HCT116 (cell line): ENCODE measurements around the gene SLC47A2. TPM values are rescaled to one million over a fixed set of nuclear protein-coding genes. Genes with fewer than 3 reads are reported as not detected.

ENCODE experiments used
- ATAC-seq: fragments of 200-7000 bp; cut with Tn5 transposase; 2 replicates; pipeline ENCODE4 v1.9.1; 2020; ENCODE audit warnings: mild to moderate bottlenecking, moderate library complexity
- BruUV-seq: library from RNA; stranded (reverse); fragments of 400-500 nt; replicated peaks from 2 replicates; lab custom pipeline; 2021; lab: Mats Ljungman, UMichigan
- CTCF ChIA-PET: fragments of 300-600 bp; sonication (Branson Sonifier 250); formaldehyde crosslinking; loops from one replicate; lab custom pipeline; 2021; ENCODE audit warnings: antibody characterized with exemption; lab: Charles Lee
- POLR2A ChIA-PET: fragments of 300-600, 350-600 bp; sonication (Branson Sonifier 250); formaldehyde crosslinking; loops from one replicate; lab custom pipeline; 2021; ENCODE audit warnings: antibody characterized with exemption; lab: Charles Lee
- RAD21 ChIA-PET, 2 experiments: fragments of 300-600 bp; sonication (Branson Sonifier 250); formaldehyde crosslinking; loops; one replicate each; lab custom pipeline; 2023; ENCODE audit warnings: low total read pairs in 2 of 2; ENCODE audit not compliant: uncharacterized antibody in 2 of 2, unreplicated experiment in 2 of 2, low non-redundant PET in 1 of 2; lab: Charles Lee
- DNase-seq: peaks from one replicate; pipeline ENCODE4 v3.0.0-alpha.2; 2010; ENCODE audit warnings: low read depth, low spot score
- H2AFZ ChIP-seq: fragments of 200-600 bp; shearing (Covaris generic), sonication (generic); 2 replicates; pipeline ENCODE4 v1.6.1; 2017; ENCODE audit warnings: low read depth, mixed run types, mixed read lengths, antibody characterized with exemption, low read length; ENCODE audit not compliant: poor library complexity, severe bottlenecking
- H3K27ac ChIP-seq: 2 replicates; pipeline ENCODE4 v1.5.1; 2012; ENCODE audit warnings: low read depth, low read length
- H3K27me3 ChIP-seq: fragments of 200-600 bp; sonication (generic); 2 replicates; pipeline ENCODE4 v1.6.1; 2016; ENCODE audit warnings: mixed run types, low read length, mixed read lengths; ENCODE audit not compliant: insufficient read depth
- H3K36me3 ChIP-seq, 2 experiments: fragments of 200-500 bp in 1 of 2; fragments of 200-600 bp in 1 of 2; sonication (Bioruptor generic) in 1 of 2; sonication (generic) in 1 of 2; 2 replicates each; pipeline versions ENCODE4 v1.5.1 to v1.6.1; 2014 to 2016; ENCODE audit warnings: low read length in 2 of 2, inconsistent platforms in 1 of 2, mixed read lengths in 1 of 2, mixed run types in 1 of 2; ENCODE audit not compliant: insufficient read depth in 2 of 2, control insufficient read depth in 1 of 2
- H3K4me1 ChIP-seq, 2 experiments: fragments of 200-600 bp in 1 of 2; sonication (generic) in 1 of 2; 2 replicates each; pipeline versions ENCODE4 v1.5.1 to v1.6.1; 2012 to 2017; ENCODE audit warnings: low read length in 2 of 2, inconsistent platforms in 1 of 2, mild to moderate bottlenecking in 1 of 2, mixed read lengths in 1 of 2, mixed run types in 1 of 2, moderate library complexity in 1 of 2; ENCODE audit not compliant: insufficient read depth in 2 of 2, control insufficient read depth in 1 of 2
- H3K4me2 ChIP-seq: fragments of 200-600 bp; sonication (generic); 2 replicates; pipeline ENCODE4 v1.6.1; 2017; ENCODE audit warnings: mixed run types, low read length, mixed read lengths
- H3K4me3 ChIP-seq, 2 experiments: fragments of 200-600 bp in 1 of 2; sonication (generic) in 1 of 2; replicated peaks in 1 of 2; 2 replicates each; pipeline ENCODE4 v1.5.1; 2011 to 2016; ENCODE audit warnings: low read length in 2 of 2, control low read depth in 1 of 2, low read depth in 1 of 2, mild to moderate bottlenecking in 1 of 2, mixed read lengths in 1 of 2, mixed run types in 1 of 2
- H3K79me2 ChIP-seq: fragments of 200-600 bp; sonication (generic); 2 replicates; pipeline ENCODE4 v1.6.1; 2017; ENCODE audit warnings: mild to moderate bottlenecking, mixed run types, low read length, moderate library complexity, mixed read lengths; ENCODE audit not compliant: insufficient read depth
- H3K9ac ChIP-seq: fragments of 200-600 bp; sonication (generic); 2 replicates; pipeline ENCODE4 v1.6.1; 2016; ENCODE audit warnings: low read length, mixed read lengths
- H3K9me2 ChIP-seq: fragments of 200-600 bp; sonication (generic), shearing (Covaris generic); 2 replicates; pipeline ENCODE4 v1.6.1; 2017; ENCODE audit warnings: mixed run types, mild to moderate bottlenecking, moderate library complexity; ENCODE audit not compliant: insufficient read depth
- H3K9me3 ChIP-seq, 2 experiments: fragments of 200-500 bp in 1 of 2; fragments of 200-600 bp in 1 of 2; sonication (Bioruptor generic) in 1 of 2; sonication (generic) in 1 of 2; 2 replicates each; pipeline ENCODE4 v1.6.1; 2014 to 2017; ENCODE audit warnings: low read length in 2 of 2, mixed read lengths in 2 of 2, inconsistent platforms in 1 of 2, low read depth in 1 of 2, mild to moderate bottlenecking in 1 of 2, mixed run types in 1 of 2, moderate library complexity in 1 of 2; ENCODE audit not compliant: control insufficient read depth in 1 of 2, insufficient read depth in 1 of 2
- H4K20me1 ChIP-seq: fragments of 200-600 bp; sonication (generic), shearing (Covaris generic); 2 replicates; pipeline ENCODE4 v1.6.1; 2017; ENCODE audit warnings: mixed run types, mild to moderate bottlenecking, moderate library complexity; ENCODE audit not compliant: insufficient read depth
- CEBPB ChIP-seq: IDR thresholded peaks from 2 replicates; pipeline ENCODE4 v1.6.1; 2012; ENCODE audit warnings: low read depth
- ELF1 ChIP-seq: IDR thresholded peaks from 2 replicates; pipeline ENCODE4 v1.6.1; 2012; ENCODE audit warnings: low read depth, borderline replicate concordance
- EZH2phosphoT487 ChIP-seq: fragments of 200-600 bp; IDR thresholded peaks from 2 replicates; pipeline ENCODE4 v1.6.1; 2018; ENCODE audit warnings: antibody characterized with exemption, borderline replicate concordance
- POLR2A ChIP-seq: IDR thresholded peaks from 2 replicates; pipeline ENCODE4 v1.7.0; 2011; ENCODE audit warnings: borderline replicate concordance; ENCODE audit not compliant: insufficient read depth, insufficient read length; ENCODE audit errors: extremely low read depth
- POLR2AphosphoS5 ChIP-seq: IDR thresholded peaks from 2 replicates; pipeline ENCODE4 v1.6.1; 2011; ENCODE audit warnings: mild to moderate bottlenecking, low read depth, low read length, moderate library complexity
- SIN3A ChIP-seq: IDR thresholded peaks from 2 replicates; pipeline ENCODE4 v1.6.1; 2012; ENCODE audit warnings: low read depth
- SP1 ChIP-seq: IDR thresholded peaks from 2 replicates; pipeline ENCODE4 v1.6.1; 2012; ENCODE audit warnings: low read depth
- SRF ChIP-seq: IDR thresholded peaks from 2 replicates; pipeline ENCODE4 v1.6.1; 2012; ENCODE audit warnings: low read depth
- TCF7L2 ChIP-seq: IDR thresholded peaks from 2 replicates; pipeline ENCODE4 v1.7.0; 2011; ENCODE audit warnings: borderline replicate concordance, inconsistent platforms; ENCODE audit not compliant: insufficient read depth, insufficient read length; ENCODE audit errors: extremely low read depth
- YY1 ChIP-seq: IDR thresholded peaks from 2 replicates; pipeline ENCODE4 v1.6.1; 2011; ENCODE audit warnings: low read length, low read depth, moderate library complexity, mild to moderate bottlenecking; ENCODE audit not compliant: insufficient replicate concordance; ENCODE audit errors: extremely low read depth
- ZNF274 ChIP-seq: fragments of 200-500 bp; sonication (Bioruptor generic); IDR thresholded peaks from 2 replicates; pipeline ENCODE4 v1.6.1; 2014; ENCODE audit warnings: mild to moderate bottlenecking, low read depth, low read length, inconsistent platforms
- intact Hi-C: fragments of 100-400 bp; cut with micrococcal nuclease; formaldehyde crosslinking; loops from 2 replicates; pipeline ENCODE4 v1.10.0; 2022
- total RNA-seq: library from RNA; stranded (reverse); gene quantifications from one replicate; pipeline ENCODE4 v1.2.1, GENCODE V29; 2021; ENCODE audit not compliant: unreplicated experiment
- TF ChIP-seq, protein P1 (sequence below): IDR thresholded peaks from 2 replicates; pipeline ENCODE4 v1.6.1; 2012
- TF ChIP-seq, protein P2 (sequence below), 3 experiments: fragments of 200-600 bp in 1 of 3; sonication (generic) in 1 of 3; IDR thresholded peaks in 2 of 3; conservative IDR thresholded peaks in 1 of 3; 2 replicates each; pipeline ENCODE4 v1.5.1; 2012 to 2017; ENCODE audit warnings: low read depth in 2 of 3, low read length in 2 of 3, antibody characterized with exemption in 1 of 3, borderline replicate concordance in 1 of 3, control low read depth in 1 of 3, mild to moderate bottlenecking in 1 of 3, mixed read lengths in 1 of 3, mixed run types in 1 of 3, moderate library complexity in 1 of 3; ENCODE audit not compliant: insufficient read depth in 1 of 3

Gene SLC47A2
- total RNA-seq, 1 experiment from 2014 or later, result not detected

DNA sequence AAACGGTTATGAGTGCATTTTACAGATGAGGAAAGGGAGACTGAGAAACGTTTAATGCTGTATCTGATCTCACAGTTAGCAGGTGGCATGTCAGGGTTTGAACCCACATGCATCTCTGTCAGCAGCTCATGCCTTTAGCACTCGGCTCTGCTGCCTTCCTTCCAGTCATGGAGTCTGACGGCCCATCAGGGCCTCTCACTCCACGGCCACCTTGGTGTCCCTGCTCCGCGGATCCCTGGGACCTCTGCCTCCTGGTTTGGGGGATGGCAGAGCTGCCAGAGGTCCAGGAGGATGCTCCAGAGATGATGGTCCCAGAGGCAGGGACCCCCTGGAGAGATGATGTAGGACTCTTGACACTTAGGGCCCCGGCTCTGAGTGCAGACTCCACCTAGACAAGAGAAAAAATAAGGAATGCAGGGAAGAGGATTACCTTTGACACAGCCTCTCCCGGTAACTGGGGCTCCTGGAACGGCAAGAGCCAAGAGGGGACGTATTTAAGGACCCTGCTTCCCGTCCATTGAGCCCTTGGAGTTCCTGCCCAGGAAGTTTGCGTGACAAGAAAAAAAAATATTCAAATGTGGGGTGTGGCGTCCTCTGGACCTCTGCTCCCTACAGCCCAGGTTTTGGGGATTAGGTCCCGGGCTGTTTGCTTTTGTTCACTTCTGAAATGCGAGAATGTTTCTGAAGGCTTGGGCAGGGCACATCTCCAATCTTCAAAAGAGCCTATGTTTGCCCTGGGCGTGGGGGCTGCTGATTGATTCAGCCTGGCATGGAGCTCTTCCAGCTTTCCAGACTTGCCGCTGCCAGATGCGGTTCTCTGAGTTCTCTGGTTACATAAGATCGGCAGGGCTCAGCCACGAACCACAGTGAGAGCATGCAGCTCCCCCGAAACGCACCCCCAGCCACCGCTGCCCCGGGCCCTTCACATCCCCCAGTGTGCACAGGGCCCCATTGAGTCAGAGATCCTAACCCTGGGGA lies 31.7 kb upstream of the SLC47A2 start, which contains the start of gene ALDH3A1:
Gene ALDH3A1, minus strand, starts transcription at position 470 of the 978 bp plus-strand sequence. CDS start 3,169 bp downstream, outside the sequence.
- H3K9ac ChIP-seq, result no peak within 1 kb of the TSS
- no peak within 1 kb of the TSS for H2AFZ ChIP-seq
- no peaks in the 10 kb centered on the region for H3K27me3 ChIP-seq
- H4K20me1 ChIP-seq, result no peaks in the 10 kb centered on the region
- ATAC-seq, result no peak
- no peaks in the 10 kb centered on the region for H3K79me2 ChIP-seq
- DNase-seq, result no peak
- H3K27ac ChIP-seq, result no peak within 1 kb of the TSS
- intact Hi-C loops, result no loop called here
- no TSS peak for BruUV-seq
- no peaks in the 10 kb centered on the region for H3K9me3 ChIP-seq
- CTCF ChIA-PET, result no interaction called here
- no peaks in the 10 kb centered on the region for H3K36me3 ChIP-seq
- no peak within 1 kb of the TSS for H3K4me3 ChIP-seq
- H3K4me2 ChIP-seq, result no peak within 1 kb of the TSS
- no peaks in the 10 kb centered on the region for H3K9me2 ChIP-seq
- POLR2A ChIA-PET, result no interaction called here
- peaks cover 29 to 46% of the 10 kb centered on the region in 2 experiments for H3K4me1 ChIP-seq
- RAD21 ChIA-PET, result no interaction called here
- TF ChIP-seq SIN3A, result no peak
- TF ChIP-seq SP1, result no peak
- no peak for TF ChIP-seq EZH2phosphoT487
- TF ChIP-seq CEBPB, result no peak

DNA sequence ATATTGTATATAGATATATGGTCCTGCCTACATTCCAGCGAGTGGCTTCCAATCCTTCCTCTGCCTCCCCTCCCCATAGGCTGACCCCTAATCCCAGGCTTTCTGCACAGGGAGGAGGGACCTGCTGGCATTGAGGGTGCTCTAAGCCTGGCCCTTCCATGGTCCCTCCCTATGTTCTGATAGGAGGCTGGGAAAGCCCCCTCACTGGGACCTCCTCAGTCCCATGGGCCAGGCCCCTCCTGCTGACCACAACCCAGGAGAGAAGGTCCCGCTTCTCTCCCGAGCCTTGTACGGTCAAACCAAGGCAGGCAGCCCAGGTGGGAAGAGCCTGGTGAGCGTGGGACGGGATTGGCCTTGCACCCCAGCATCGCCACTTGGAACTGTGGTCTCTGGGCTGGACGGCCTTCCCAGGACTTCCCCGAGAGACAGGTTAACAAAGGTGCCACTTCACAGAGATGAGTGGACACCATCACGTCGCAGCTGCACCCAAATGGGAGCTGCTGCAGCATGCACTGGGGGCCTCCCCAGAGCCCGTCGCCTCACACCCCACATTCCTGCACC lies 30.9 kb upstream of the SLC47A2 start:
- no peak for DNase-seq
- POLR2A ChIA-PET, result interaction anchor here (1.1 kb wide), 1 partner anchor 99 kb away, joined by 3 read pairs; the partner anchor contains the start of gene ALDH3A2
- TF ChIP-seq SIN3A (no peak), YY1 (no peak), POLR2AphosphoS5 (no peak), CEBPB (no peak), POLR2A (no peak), ZNF274 (no peak), SRF (no peak), SP1 (no peak), TCF7L2 (no peak), ELF1 (no peak)
- TF ChIP-seq, protein P1, sequence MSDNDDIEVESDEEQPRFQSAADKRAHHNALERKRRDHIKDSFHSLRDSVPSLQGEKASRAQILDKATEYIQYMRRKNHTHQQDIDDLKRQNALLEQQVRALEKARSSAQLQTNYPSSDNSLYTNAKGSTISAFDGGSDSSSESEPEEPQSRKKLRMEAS, result no peak
- TF ChIP-seq, protein P2, sequence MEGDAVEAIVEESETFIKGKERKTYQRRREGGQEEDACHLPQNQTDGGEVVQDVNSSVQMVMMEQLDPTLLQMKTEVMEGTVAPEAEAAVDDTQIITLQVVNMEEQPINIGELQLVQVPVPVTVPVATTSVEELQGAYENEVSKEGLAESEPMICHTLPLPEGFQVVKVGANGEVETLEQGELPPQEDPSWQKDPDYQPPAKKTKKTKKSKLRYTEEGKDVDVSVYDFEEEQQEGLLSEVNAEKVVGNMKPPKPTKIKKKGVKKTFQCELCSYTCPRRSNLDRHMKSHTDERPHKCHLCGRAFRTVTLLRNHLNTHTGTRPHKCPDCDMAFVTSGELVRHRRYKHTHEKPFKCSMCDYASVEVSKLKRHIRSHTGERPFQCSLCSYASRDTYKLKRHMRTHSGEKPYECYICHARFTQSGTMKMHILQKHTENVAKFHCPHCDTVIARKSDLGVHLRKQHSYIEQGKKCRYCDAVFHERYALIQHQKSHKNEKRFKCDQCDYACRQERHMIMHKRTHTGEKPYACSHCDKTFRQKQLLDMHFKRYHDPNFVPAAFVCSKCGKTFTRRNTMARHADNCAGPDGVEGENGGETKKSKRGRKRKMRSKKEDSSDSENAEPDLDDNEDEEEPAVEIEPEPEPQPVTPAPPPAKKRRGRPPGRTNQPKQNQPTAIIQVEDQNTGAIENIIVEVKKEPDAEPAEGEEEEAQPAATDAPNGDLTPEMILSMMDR (IDR thresholded peaks at IDR 0.05 in 2 of 3, conservative IDR thresholded peaks at IDR 0.05 in 1 of 3; ENCODE audit: borderline replicate concordance in 1 of 3, insufficient read depth in 1 of 3, low read depth in 2 of 3, low read length in 2 of 3), result no peak

More for the DNA sequence above, 30.9 kb upstream of the SLC47A2 start:
- Histone ChIP-seq H3K79me2 (no peaks in the 10 kb centered on the region), H3K4me1 (peaks cover 21 to 37% of the 10 kb centered on the region in 2 experiments), H2AFZ (no peak overlapping the region), H3K4me2 (no peak overlapping the region), H3K36me3 (no peaks in the 10 kb centered on the region), H3K9me3 (no peaks in the 10 kb centered on the region), H3K4me3 (no peak overlapping the region), H3K9me2 (no peaks in the 10 kb centered on the region), H3K9ac (no peak overlapping the region), H4K20me1 (no peaks in the 10 kb centered on the region), H3K27ac (no peak overlapping the region), H3K27me3 (no peaks in the 10 kb centered on the region)
- ATAC-seq, result no peak
- ChIA-PET RAD21 (no interaction called here), CTCF (no interaction called here)
- BruUV-seq, result no TSS peak
- intact Hi-C loops, result no loop called here
